ENCODE results near the gene ZP1.
A peak's percentile ranks its signal among the peaks of the same experiment; 100 is the strongest.

The ZP1 gene

GRCh38 chr11:60872124-60872960, 5.0 kb downstream of the ZP1 start:
- no peaks in the 10 kb centered on the region for H3F3A ChIP-seq (ENCODE audit: low read depth)
- no peaks in the 10 kb centered on the region for H3K36me3 ChIP-seq (ENCODE audit: insufficient read depth, low read length)
- H3K4me3 ChIP-seq (ENCODE audit: low read length, poor library complexity, severe bottlenecking): peak overlapping the region; percentile 47
- H3K9me3 ChIP-seq (ENCODE audit: insufficient read depth, low read depth, low read length): no peaks in the 10 kb centered on the region
- peak overlapping the region; percentile 49 for H3K9ac ChIP-seq (ENCODE audit: low read depth, low read length, poor library complexity, severe bottlenecking)
- H3K4me1 ChIP-seq (ENCODE audit: insufficient read depth, low read length, poor library complexity, severe bottlenecking): peaks cover 70% of the 10 kb centered on the region
- no peaks in the 10 kb centered on the region for H3K9me2 ChIP-seq (replicated peaks; ENCODE audit: low read depth, low read length)
- TF ChIP-seq EZH2phosphoT487 (IDR thresholded peaks at IDR 0.05; ENCODE audit: borderline replicate concordance): no peak
- no peak for TF ChIP-seq CTCF (conservative IDR thresholded peaks at IDR 0.05; ENCODE audit: low read length)
- no peaks in the 10 kb centered on the region for H3K27me3 ChIP-seq (ENCODE audit: insufficient read depth, low read length, poor library complexity, severe bottlenecking)
- peak overlapping the region; percentile 66 for H3K4me2 ChIP-seq (ENCODE audit: low read depth, low read length, poor library complexity, severe bottlenecking)
- H2AFZ ChIP-seq (ENCODE audit: low read length): no peak overlapping the region
- H4K20me1 ChIP-seq (ENCODE audit: insufficient read depth, low read length, poor library complexity, severe bottlenecking): no peaks in the 10 kb centered on the region
- no peaks in the 10 kb centered on the region for H3K79me2 ChIP-seq (ENCODE audit: insufficient read depth, low read length)

- Histone ChIP-seq H3K4me2 (ENCODE audit: low read depth, low read length, poor library complexity, severe bottlenecking) (no peak overlapping the region), H4K20me1 (ENCODE audit: insufficient read depth, low read length, poor library complexity, severe bottlenecking) (no peaks in the 10 kb centered on the region), H3K9me2 (replicated peaks; ENCODE audit: low read depth, low read length) (no peaks in the 10 kb centered on the region), H3K27me3 (ENCODE audit: insufficient read depth, low read length, poor library complexity, severe bottlenecking) (no peaks in the 10 kb centered on the region), H3K9ac (ENCODE audit: low read depth, low read length, poor library complexity, severe bottlenecking) (peak overlapping the region; percentile 49), H2AFZ (ENCODE audit: low read length) (no peak overlapping the region), H3K9me3 (ENCODE audit: insufficient read depth, low read depth, low read length) (no peaks in the 10 kb centered on the region), H3K4me3 (ENCODE audit: low read length, poor library complexity, severe bottlenecking) (no peak overlapping the region), H3K4me1 (ENCODE audit: insufficient read depth, low read length, poor library complexity, severe bottlenecking) (peaks cover 68% of the 10 kb centered on the region), H3K36me3 (ENCODE audit: insufficient read depth, low read length) (no peaks in the 10 kb centered on the region), H3K79me2 (ENCODE audit: insufficient read depth, low read length) (no peaks in the 10 kb centered on the region), H3F3A (ENCODE audit: low read depth) (no peaks in the 10 kb centered on the region)
- TF ChIP-seq EZH2phosphoT487 (IDR thresholded peaks at IDR 0.05; ENCODE audit: borderline replicate concordance) (no peak), CTCF (conservative IDR thresholded peaks at IDR 0.05; ENCODE audit: low read length) (no peak)
Observed at GRCh38 chr11:60872961-60873524, 5.7 kb downstream of the ZP1 start.

- Histone ChIP-seq H2AFZ (ENCODE audit: low read length) (no peak overlapping the region), H3K36me3 (ENCODE audit: insufficient read depth, low read length) (no peaks in the 10 kb centered on the region), H3K9ac (ENCODE audit: low read depth, low read length, poor library complexity, severe bottlenecking) (no peak overlapping the region), H3K27me3 (ENCODE audit: insufficient read depth, low read length, poor library complexity, severe bottlenecking) (no peaks in the 10 kb centered on the region), H3K9me2 (replicated peaks; ENCODE audit: low read depth, low read length) (no peaks in the 10 kb centered on the region), H3K4me2 (ENCODE audit: low read depth, low read length, poor library complexity, severe bottlenecking) (no peak overlapping the region), H3K4me3 (ENCODE audit: low read length, poor library complexity, severe bottlenecking) (no peak overlapping the region), H3K4me1 (ENCODE audit: insufficient read depth, low read length, poor library complexity, severe bottlenecking) (peaks cover 68% of the 10 kb centered on the region), H3K9me3 (ENCODE audit: insufficient read depth, low read depth, low read length) (no peaks in the 10 kb centered on the region), H4K20me1 (ENCODE audit: insufficient read depth, low read length, poor library complexity, severe bottlenecking) (no peaks in the 10 kb centered on the region), H3K79me2 (ENCODE audit: insufficient read depth, low read length) (no peaks in the 10 kb centered on the region), H3F3A (ENCODE audit: low read depth) (no peaks in the 10 kb centered on the region)
- TF ChIP-seq EZH2phosphoT487 (IDR thresholded peaks at IDR 0.05; ENCODE audit: borderline replicate concordance) (no peak), CTCF (conservative IDR thresholded peaks at IDR 0.05; ENCODE audit: low read length) (no peak)
Observed at GRCh38 chr11:60873533-60873932, 6.2 kb downstream of the ZP1 start.
